CD4-positive, alpha-beta T cell (primary cell): ENCODE results near the gene DEFB121. TPM values are rescaled to one million over a fixed set of nuclear protein-coding genes. Genes with fewer than 3 reads are reported as not detected.
"Not testable (repeated sequence)": the region's sequence is repeated elsewhere in the genome, so short reads cannot be mapped to it uniquely, and the experiment has no call there.

Experiments
- ATAC-seq: fragments of 200-7000 bp; cut with Tn5 transposase; one replicate; pipeline ENCODE4 v1.10.0; 2022; ENCODE audit warnings: mild to moderate bottlenecking; ENCODE audit not compliant: poor library complexity
- CTCF ChIA-PET: fragments of 350-600 bp; sonication (Branson Sonifier 250); formaldehyde crosslinking; loops from one replicate; lab custom pipeline; 2021; ENCODE audit warnings: antibody characterized with exemption, inconsistent platforms; lab: Charles Lee
- POLR2A ChIA-PET: fragments of 350-600 bp; sonication (Branson Sonifier 250); formaldehyde crosslinking; loops from one replicate; lab custom pipeline; 2021; ENCODE audit warnings: antibody characterized with exemption, inconsistent platforms; lab: Charles Lee
- DNase-seq, 14 experiments: peaks; one replicate each; pipeline ENCODE4 v3.0.0-alpha.2; 2013 to 2020; ENCODE audit warnings: mixed read lengths in 2 of 14
- H3K27ac ChIP-seq, 2 donors: one replicate each; pipeline versions ENCODE4 v1.5.1 to v1.7.0; 2013; ENCODE audit warnings: low read length in 2 of 2, low read depth in 1 of 2, mild to moderate bottlenecking in 1 of 2
- H3K27me3 ChIP-seq, 2 experiments: 1 replicate in 1 of 2; 2 replicates in 1 of 2; pipeline versions ENCODE4 v1.6.1 to v1.7.0; 2013; ENCODE audit warnings: low read length in 2 of 2, control low read depth in 1 of 2, mild to moderate bottlenecking in 1 of 2, moderate library complexity in 1 of 2; ENCODE audit not compliant: insufficient read depth in 2 of 2, control insufficient read depth in 1 of 2
- H3K36me3 ChIP-seq: one replicate; pipeline ENCODE4 v1.6.1; 2013; ENCODE audit warnings: low read length, control low read depth; ENCODE audit not compliant: insufficient read depth
- H3K4me1 ChIP-seq: one replicate; pipeline ENCODE4 v1.6.1; 2013; ENCODE audit warnings: low read length, control low read depth; ENCODE audit not compliant: insufficient read depth
- H3K4me3 ChIP-seq: one replicate; pipeline ENCODE4 v1.5.1; 2013; ENCODE audit warnings: mild to moderate bottlenecking, low read length, moderate library complexity
- H3K9me3 ChIP-seq, 2 experiments: 1 replicate in 1 of 2; 2 replicates in 1 of 2; pipeline versions ENCODE4 v1.6.1 to v1.7.0; 2013; ENCODE audit warnings: low read length in 2 of 2, mild to moderate bottlenecking in 2 of 2, control low read depth in 1 of 2, moderate library complexity in 1 of 2; ENCODE audit not compliant: control insufficient read depth in 1 of 2, insufficient read depth in 1 of 2
- H3K27ac Mint-ChIP-seq: one replicate; pipeline ENCODE4 v1.8.0; 2020; ENCODE audit warnings: mixed read lengths
- H3K27me3 Mint-ChIP-seq: one replicate; pipeline ENCODE4 v1.8.0; 2021; ENCODE audit warnings: mixed read lengths
- H3K36me3 Mint-ChIP-seq: one replicate; pipeline ENCODE4 v1.8.0; 2021; ENCODE audit warnings: low read depth, mixed read lengths
- H3K4me1 Mint-ChIP-seq: one replicate; pipeline ENCODE4 v1.8.0; 2021; ENCODE audit warnings: low read depth, mixed read lengths
- H3K4me3 Mint-ChIP-seq: one replicate; pipeline ENCODE4 v1.8.0; 2020; ENCODE audit warnings: mild to moderate bottlenecking, mixed read lengths
- H3K9me3 Mint-ChIP-seq: one replicate; pipeline ENCODE4 v1.8.0; 2020; ENCODE audit warnings: mixed read lengths
- CTCF ChIP-seq: fragments of 200-600 bp; IDR thresholded peaks from one replicate; pipeline ENCODE4 v1.8.0; 2022; ENCODE audit warnings: antibody characterized with exemption, mild to moderate bottlenecking
- intact Hi-C, 2 experiments: fragments of 100-400 bp; cut with DNase I in 1 of 2; cut with micrococcal nuclease in 1 of 2; formaldehyde crosslinking; loops; one replicate each; pipeline versions ENCODE4 v1.15.1 to v1.9.0; 2023 to 2025; cut with DNase I, micrococcal nuclease
- total RNA-seq, 174 experiments: library from RNA in 2 of 174; stranded (reverse) in 2 of 174; gene quantifications; one replicate each; pipeline ENCODE4 v1.2.3 and lab custom pipeline; 2021 to 2026

The DEFB121 gene
- total RNA-seq, 2 experiments from 2014 or later, result not detected

GRCh38 chr20:31430568-31431115 is 24.6 kb upstream of the DEFB121 start:
- no peaks in the 10 kb centered on the region for H3K9me3 ChIP-seq
- Mint-ChIP-seq H3K4me3 (no peak overlapping the region), H3K27ac (no peak overlapping the region), H3K4me1 (no peaks in the 10 kb centered on the region), H3K27me3 (peaks cover 30% of the 10 kb centered on the region), H3K36me3 (no peaks in the 10 kb centered on the region), H3K9me3 (no peaks in the 10 kb centered on the region)
- H3K36me3 ChIP-seq, result no peaks in the 10 kb centered on the region
- ATAC-seq, result no peak
- DNase-seq, result no peak
- H3K4me3 ChIP-seq, result no peak overlapping the region
- POLR2A ChIA-PET, result no interaction called here
- H3K27me3 ChIP-seq, result peaks cover 0 to 3% of the 10 kb centered on the region in 2 experiments
- no peak overlapping the region for H3K27ac ChIP-seq
- TF ChIP-seq CTCF, result no peak
- CTCF ChIA-PET, result no interaction called here
- intact Hi-C loops, result no loop called here
- H3K4me1 ChIP-seq, result no peaks in the 10 kb centered on the region

GRCh38 chr20:31427576-31427975 is 21.6 kb upstream of the DEFB121 start:
- H3K27me3 Mint-ChIP-seq, result peaks cover 15% of the 10 kb centered on the region
- H3K27me3 ChIP-seq, H3K4me1 ChIP-seq, DNase-seq, H3K36me3 Mint-ChIP-seq, POLR2A ChIA-PET, CTCF ChIA-PET, H3K4me1 Mint-ChIP-seq, H3K9me3 ChIP-seq, intact Hi-C loops, H3K4me3 ChIP-seq, H3K27ac ChIP-seq, H3K9me3 Mint-ChIP-seq, H3K4me3 Mint-ChIP-seq, H3K27ac Mint-ChIP-seq, H3K36me3 ChIP-seq, ATAC-seq: not testable (repeated sequence)

DNA sequence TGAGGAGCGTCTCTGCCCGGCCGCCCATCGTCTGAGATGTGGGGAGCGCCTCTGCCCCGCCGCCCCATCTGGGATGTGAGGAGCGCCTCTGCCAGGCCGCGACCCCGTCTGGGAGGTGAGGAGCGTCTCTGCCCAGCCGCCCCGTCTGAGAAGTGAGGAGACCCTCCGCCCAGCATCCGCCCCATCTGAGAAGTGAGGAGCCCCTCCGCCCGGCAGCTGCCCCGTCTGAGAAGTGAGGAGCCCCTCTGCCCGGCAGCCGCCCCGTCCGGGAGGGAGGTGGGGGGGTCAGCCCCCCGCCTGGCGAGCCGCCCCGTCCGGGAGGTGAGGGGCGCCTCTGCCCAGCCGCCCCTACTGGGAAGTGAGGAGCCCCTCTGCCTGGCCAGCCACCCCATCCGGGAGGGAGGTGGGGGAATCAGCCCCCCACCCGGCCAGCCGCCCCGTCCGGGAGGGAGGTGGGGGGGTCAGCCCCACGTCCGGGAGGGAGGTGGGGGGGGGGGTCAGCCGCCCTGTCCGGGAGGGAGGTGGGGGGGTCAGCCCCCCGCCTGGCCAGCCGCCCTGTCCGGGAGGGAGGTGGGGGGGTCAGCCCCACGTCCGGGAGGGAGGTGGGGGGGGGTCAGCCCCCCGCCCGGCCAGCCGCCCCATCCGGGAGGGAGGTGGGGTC is 21.0 kb upstream of the DEFB121 start:
- ATAC-seq, H3K4me1 Mint-ChIP-seq, POLR2A ChIA-PET, H3K36me3 Mint-ChIP-seq, H3K4me1 ChIP-seq, intact Hi-C loops, H3K9me3 Mint-ChIP-seq, H3K4me3 Mint-ChIP-seq, H3K36me3 ChIP-seq, H3K27ac ChIP-seq, H3K9me3 ChIP-seq, H3K4me3 ChIP-seq, H3K27me3 ChIP-seq, H3K27ac Mint-ChIP-seq, DNase-seq, CTCF ChIA-PET: not testable (repeated sequence)
- peaks cover 11% of the 10 kb centered on the region for H3K27me3 Mint-ChIP-seq

- Mint-ChIP-seq H3K27ac (no peak overlapping the region), H3K36me3 (no peaks in the 10 kb centered on the region), H3K27me3 (peaks cover 13% of the 10 kb centered on the region), H3K4me3 (no peak overlapping the region), H3K9me3 (no peaks in the 10 kb centered on the region), H3K4me1 (no peaks in the 10 kb centered on the region)
- DNase-seq (no peak), ATAC-seq (no peak)
- Histone ChIP-seq H3K4me1 (no peaks in the 10 kb centered on the region), H3K27ac (no peak overlapping the region), H3K27me3 (peaks cover 0 to 1% of the 10 kb centered on the region in 2 experiments), H3K4me3 (no peak overlapping the region), H3K9me3 (no peaks in the 10 kb centered on the region), H3K36me3 (no peaks in the 10 kb centered on the region)
- TF ChIP-seq CTCF, result no peak
- POLR2A ChIA-PET, result no interaction called here
- CTCF ChIA-PET, result no interaction called here
- intact Hi-C loops, result no loop called here
These were observed 19.8 kb upstream of the DEFB121 start for GRCh38 chr20:31425797-31426196.
